Measurements from ENCODE around the gene FAM171A2. TPM values are rescaled to one million over a fixed set of nuclear protein-coding genes. Genes with fewer than 3 reads are reported as not detected.
A peak's percentile ranks its signal among the peaks of the same experiment; 100 is the strongest.

Gene FAM171A2
- polyA plus RNA-seq, 3 donors, result not detected

DNA sequence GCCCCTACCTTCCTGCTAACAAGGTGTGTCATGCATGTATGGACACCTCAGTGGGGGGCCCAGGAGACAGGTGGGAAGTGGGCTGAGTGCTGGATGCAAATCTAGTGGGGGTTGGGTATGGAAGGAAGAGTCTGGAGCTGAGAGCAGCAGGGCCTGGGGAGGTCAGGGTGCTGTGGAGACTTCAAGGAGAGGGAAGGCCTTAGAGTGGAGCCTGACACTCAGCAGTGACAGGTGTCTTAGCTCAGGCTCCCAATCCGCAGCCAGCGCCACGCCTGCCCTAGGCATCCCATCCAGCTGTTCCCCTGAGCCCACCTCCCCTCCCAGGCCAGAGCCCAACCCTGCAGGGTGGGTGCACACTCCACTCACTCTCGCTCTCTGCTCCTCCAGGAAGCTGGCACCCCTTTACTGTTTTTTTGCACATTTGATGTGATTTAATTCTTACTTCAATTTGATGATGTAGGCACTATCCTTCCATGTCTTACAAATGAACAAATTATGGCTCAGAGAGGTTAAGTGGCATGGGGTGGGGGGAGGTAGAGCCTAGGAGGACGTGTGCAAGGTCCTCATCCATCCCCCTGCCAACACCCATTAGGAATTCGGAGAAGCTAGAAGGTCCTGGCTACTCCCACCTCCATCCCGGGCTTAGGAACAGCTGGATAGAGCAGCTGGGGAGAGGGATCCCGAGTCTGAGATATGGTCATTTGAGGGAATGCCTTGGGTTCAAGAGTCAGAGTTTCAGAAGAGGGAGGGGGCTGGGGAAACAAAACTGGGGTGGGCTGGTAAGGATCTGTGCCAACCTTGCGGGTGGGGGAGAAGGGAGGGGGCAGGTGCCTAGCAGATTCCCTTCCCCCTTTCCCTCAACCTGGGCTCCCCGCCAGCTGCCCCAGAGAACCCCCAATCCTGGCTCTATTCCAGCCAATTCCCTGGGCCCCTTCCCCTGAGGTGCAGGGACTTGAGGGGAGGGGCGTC is 2.1 kb downstream of the FAM171A2 start:
- intact Hi-C loops (cut with micrococcal nuclease), result loop anchor here in 1 of 2 donors (2.0 to 5.0 kb wide), 2 partner anchors 39 to 151 kb away; partner anchors contain the start of gene SLC25A39
- H3K27me3 Mint-ChIP-seq (ENCODE audit: low read depth in 3 of 3), result peaks cover 42 to 69% (median 49%) of the 10 kb centered on the region in 3 donors
- no peak overlapping the region for H3K4me3 ChIP-seq (replicated peaks in 1 of 3; ENCODE audit: low read depth in 2 of 3, low read length in 3 of 3)
- TF ChIP-seq CTCF (IDR thresholded peaks at IDR 0.05), result no peak
- no peak overlapping the region for H3K27ac Mint-ChIP-seq
- no peaks in the 10 kb centered on the region for H3K36me3 Mint-ChIP-seq
- no peak overlapping the region for H3K9ac ChIP-seq (ENCODE audit: insufficient read depth, low read length, poor library complexity, severe bottlenecking)
- no peaks in the 10 kb centered on the region for H3K79me2 ChIP-seq (ENCODE audit: insufficient read depth, low read length)
- H3K9me3 ChIP-seq (replicated peaks in 1 of 2; ENCODE audit: control insufficient read depth in 1 of 2, insufficient read depth in 1 of 2, low read length in 2 of 2), result no peaks in the 10 kb centered on the region
- H2AFZ ChIP-seq (ENCODE audit: insufficient read depth, low read depth, low read length, poor library complexity, severe bottlenecking), result no peak overlapping the region
- peaks cover 6% of the 10 kb centered on the region for H3K4me1 Mint-ChIP-seq
- 92% methylated on average over 4 of the region's 11 CpGs for WGBS (ENCODE audit: insufficient coverage)
- H3K36me3 ChIP-seq (replicated peaks in 1 of 2; ENCODE audit: control insufficient read depth in 1 of 2, insufficient read depth in 2 of 2, low read length in 2 of 2), result no peaks in the 10 kb centered on the region
- H3K4me1 ChIP-seq (ENCODE audit: control insufficient read depth in 1 of 2, insufficient read depth in 2 of 2, low read length in 2 of 2), result peaks cover 9 to 19% of the 10 kb centered on the region in 2 donors
- H3K4me3 Mint-ChIP-seq, result peak overlapping the region in 1 of 2 donors; percentile 43
- peaks cover 0 to 3% (median 2%) of the 10 kb centered on the region in 7 donors for H3K9me3 Mint-ChIP-seq
- peaks cover 15 to 44% of the 10 kb centered on the region in 2 donors for H3K27me3 ChIP-seq (ENCODE audit: control insufficient read depth in 2 of 2, insufficient read depth in 2 of 2, low read length in 2 of 2)
- no peaks in the 10 kb centered on the region for H4K20me1 ChIP-seq (ENCODE audit: insufficient read depth, low read length)
- H3K27ac ChIP-seq (ENCODE audit: low read depth in 1 of 2, low read length in 2 of 2), result no peak overlapping the region
- no peak for DNase-seq
- H3K4me2 ChIP-seq (replicated peaks; ENCODE audit: extremely low read depth, low read length, poor library complexity, severe bottlenecking), result no peak overlapping the region

GRCh38 chr17:44360826-44361225 is 2.8 kb downstream of the FAM171A2 start:
- Histone ChIP-seq H3K4me1 (ENCODE audit: control insufficient read depth in 1 of 2, insufficient read depth in 2 of 2, low read length in 2 of 2) (peaks cover 9 to 19% of the 10 kb centered on the region in 2 donors), H3K4me2 (replicated peaks; ENCODE audit: extremely low read depth, low read length, poor library complexity, severe bottlenecking) (no peak overlapping the region), H3K27ac (ENCODE audit: low read depth in 1 of 2, low read length in 2 of 2) (no peak overlapping the region), H3K4me3 (replicated peaks in 1 of 3; ENCODE audit: low read depth in 2 of 3, low read length in 3 of 3) (no peak overlapping the region), H2AFZ (ENCODE audit: insufficient read depth, low read depth, low read length, poor library complexity, severe bottlenecking) (no peak overlapping the region), H3K27me3 (ENCODE audit: control insufficient read depth in 2 of 2, insufficient read depth in 2 of 2, low read length in 2 of 2) (peaks cover 12 to 41% of the 10 kb centered on the region in 2 donors), H3K36me3 (replicated peaks in 1 of 2; ENCODE audit: control insufficient read depth in 1 of 2, insufficient read depth in 2 of 2, low read length in 2 of 2) (no peaks in the 10 kb centered on the region), H3K79me2 (ENCODE audit: insufficient read depth, low read length) (no peaks in the 10 kb centered on the region), H3K9me3 (replicated peaks in 1 of 2; ENCODE audit: control insufficient read depth in 1 of 2, insufficient read depth in 1 of 2, low read length in 2 of 2) (no peaks in the 10 kb centered on the region), H3K9ac (ENCODE audit: insufficient read depth, low read length, poor library complexity, severe bottlenecking) (no peak overlapping the region), H4K20me1 (ENCODE audit: insufficient read depth, low read length) (no peaks in the 10 kb centered on the region)
- Mint-ChIP-seq H3K27me3 (ENCODE audit: low read depth in 3 of 3) (peaks cover 39 to 68% (median 47%) of the 10 kb centered on the region in 3 donors), H3K4me3 (peak overlapping the region in 1 of 2 donors; percentile 43), H3K4me1 (peaks cover 6% of the 10 kb centered on the region), H3K27ac (no peak overlapping the region), H3K9me3 (peaks cover 0 to 3% (median 2%) of the 10 kb centered on the region in 7 donors), H3K36me3 (no peaks in the 10 kb centered on the region)
- intact Hi-C loops (cut with micrococcal nuclease), result loop anchor here in 1 of 2 donors (5.0 kb wide), 1 partner anchor 39 kb away; the partner anchor contains the start of gene SLC25A39
- DNase-seq, result no peak
- no peak for TF ChIP-seq CTCF (IDR thresholded peaks at IDR 0.05)
- WGBS (ENCODE audit: insufficient coverage), result 89% methylated on average over 3 of the region's 5 CpGs

Data from CD14-positive monocyte (primary cell).